NB4 (cell line): ENCODE data around the gene PLEKHG2.

Experiments used
- POLR2A ChIP-seq: IDR thresholded peaks from 2 replicates; pipeline ENCODE4 v1.6.1; 2011; ENCODE audit warnings: mild to moderate bottlenecking; ENCODE audit not compliant: insufficient read length; ENCODE audit errors: extremely low read depth
- TF ChIP-seq, protein P1 (sequence below): IDR thresholded peaks from one replicate; pipeline ENCODE4 v1.5.1; 2012; ENCODE audit warnings: low read depth, low read length
- TF ChIP-seq, protein P2 (sequence below): IDR thresholded peaks from 2 replicates; pipeline ENCODE4 v1.6.1; 2011; ENCODE audit warnings: low read depth, low read length

DNA sequence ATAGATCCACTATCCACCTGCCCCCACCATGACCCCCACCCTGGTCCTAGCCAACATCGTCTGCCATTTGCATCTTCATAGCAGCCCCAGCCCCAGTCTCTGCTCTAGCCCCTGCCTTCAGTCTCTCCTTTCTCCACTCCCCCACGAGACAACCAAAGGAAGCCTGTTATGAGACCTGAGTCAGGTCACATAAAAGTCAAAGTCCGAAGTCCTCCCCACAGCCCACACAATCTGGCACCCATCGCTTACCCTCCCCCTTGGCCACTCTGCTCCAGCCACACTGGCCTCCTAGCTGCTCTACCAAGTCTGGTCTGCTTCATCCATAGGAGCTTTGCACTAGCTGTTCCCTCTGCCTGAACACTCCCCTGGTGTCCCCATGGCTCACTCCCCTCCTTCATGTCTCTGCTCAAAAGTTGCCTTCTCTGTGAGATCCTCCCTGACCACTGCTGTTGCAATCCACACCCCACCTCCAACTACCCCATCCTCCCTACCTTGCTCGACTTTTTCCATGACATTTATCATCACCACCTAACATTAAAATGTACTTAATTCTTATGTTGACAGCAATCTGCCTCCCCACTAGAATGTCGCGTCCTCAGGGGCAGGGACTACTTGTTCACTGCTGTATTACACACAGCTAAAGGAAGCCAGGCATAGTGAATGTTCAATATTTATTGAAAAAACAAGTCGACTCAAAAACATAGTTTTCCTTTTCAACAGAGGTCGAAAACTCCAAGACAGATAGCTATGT, 1.2 kb upstream of the PLEKHG2 start:
- TF ChIP-seq, protein P1, sequence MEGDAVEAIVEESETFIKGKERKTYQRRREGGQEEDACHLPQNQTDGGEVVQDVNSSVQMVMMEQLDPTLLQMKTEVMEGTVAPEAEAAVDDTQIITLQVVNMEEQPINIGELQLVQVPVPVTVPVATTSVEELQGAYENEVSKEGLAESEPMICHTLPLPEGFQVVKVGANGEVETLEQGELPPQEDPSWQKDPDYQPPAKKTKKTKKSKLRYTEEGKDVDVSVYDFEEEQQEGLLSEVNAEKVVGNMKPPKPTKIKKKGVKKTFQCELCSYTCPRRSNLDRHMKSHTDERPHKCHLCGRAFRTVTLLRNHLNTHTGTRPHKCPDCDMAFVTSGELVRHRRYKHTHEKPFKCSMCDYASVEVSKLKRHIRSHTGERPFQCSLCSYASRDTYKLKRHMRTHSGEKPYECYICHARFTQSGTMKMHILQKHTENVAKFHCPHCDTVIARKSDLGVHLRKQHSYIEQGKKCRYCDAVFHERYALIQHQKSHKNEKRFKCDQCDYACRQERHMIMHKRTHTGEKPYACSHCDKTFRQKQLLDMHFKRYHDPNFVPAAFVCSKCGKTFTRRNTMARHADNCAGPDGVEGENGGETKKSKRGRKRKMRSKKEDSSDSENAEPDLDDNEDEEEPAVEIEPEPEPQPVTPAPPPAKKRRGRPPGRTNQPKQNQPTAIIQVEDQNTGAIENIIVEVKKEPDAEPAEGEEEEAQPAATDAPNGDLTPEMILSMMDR: no peak
- no peak for TF ChIP-seq POLR2A
- TF ChIP-seq, protein P2, sequence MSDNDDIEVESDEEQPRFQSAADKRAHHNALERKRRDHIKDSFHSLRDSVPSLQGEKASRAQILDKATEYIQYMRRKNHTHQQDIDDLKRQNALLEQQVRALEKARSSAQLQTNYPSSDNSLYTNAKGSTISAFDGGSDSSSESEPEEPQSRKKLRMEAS: no peak
